HG02884 (cell line): ENCODE results near the gene PLSCR3.

Experiments used
- ATAC-seq: cut with Tn5 transposase; IDR thresholded peaks from one replicate; pipeline ENCODE4 v1.9.1; 2021; ENCODE audit warnings: mild to moderate bottlenecking, moderate library complexity; ENCODE audit not compliant: unreplicated experiment

The PLSCR3 gene

GRCh38 chr17:7351665-7352502 is 42.4 kb downstream of the PLSCR3 start, which contains the start of gene KCTD11:
Gene KCTD11 (plus strand): TSS chr17:7352162.
- ATAC-seq: peak; percentile 49

- ATAC-seq: no peak
These were observed 45.7 kb downstream of the PLSCR3 start for GRCh38 chr17:7348478-7349242.

- no peak for ATAC-seq
These were observed 46.5 kb downstream of the PLSCR3 start for GRCh38 chr17:7347630-7348477.

GRCh38 chr17:7346761-7347614 is 47.3 kb downstream of the PLSCR3 start:
- ATAC-seq: no peak

GRCh38 chr17:7343250-7343649 is 51.1 kb downstream of the PLSCR3 start:
- no peak for ATAC-seq

- no peak for ATAC-seq
These were observed 52.5 kb downstream of the PLSCR3 start for GRCh38 chr17:7341842-7342241.

GRCh38 chr17:7340179-7340578 is 54.1 kb downstream of the PLSCR3 start:
- ATAC-seq: no peak
